Progenitor cell of endocrine pancreas (in vitro differentiated cells): ENCODE results near the gene NAV2. TPM values are rescaled to one million over a fixed set of nuclear protein-coding genes. Genes with fewer than 3 reads are reported as not detected.

Experiments
- DNase-seq: peaks from one replicate; pipeline ENCODE4 v3.0.0; 2021; ENCODE audit warnings: low spot score; ENCODE audit not compliant: unreplicated experiment
- H3K27ac Mint-ChIP-seq: 2 replicates; pipeline ENCODE4 v1.8.0; 2021; ENCODE audit warnings: mild to moderate bottlenecking, moderate library complexity, mixed read lengths
- H3K27me3 Mint-ChIP-seq: 2 replicates; pipeline ENCODE4 v1.8.0; 2021; ENCODE audit warnings: mixed read lengths
- H3K36me3 Mint-ChIP-seq: 2 replicates; pipeline ENCODE4 v1.8.0; 2022; ENCODE audit warnings: mixed read lengths; ENCODE audit not compliant: insufficient read depth
- H3K4me1 Mint-ChIP-seq: 2 replicates; pipeline ENCODE4 v1.8.0; 2021; ENCODE audit warnings: low read depth, mixed read lengths
- H3K4me3 Mint-ChIP-seq: 2 replicates; pipeline ENCODE4 v1.8.0; 2021; ENCODE audit warnings: low read depth, mild to moderate bottlenecking, moderate library complexity, mixed read lengths
- H3K9me3 Mint-ChIP-seq: 2 replicates; pipeline ENCODE4 v1.8.0; 2021; ENCODE audit warnings: low read depth, mixed read lengths
- CTCF ChIP-seq: fragments of 200-600 bp; sonication (generic); IDR thresholded peaks from one replicate; pipeline ENCODE4 v1.5.0; 2021; ENCODE audit warnings: antibody characterized with exemption, mild to moderate bottlenecking; ENCODE audit not compliant: unreplicated experiment
- total RNA-seq: library from RNA; stranded (reverse); gene quantifications from 2 replicates; pipeline ENCODE4 v1.2.1, GENCODE V29; 2021

NAV2 gene
- total RNA-seq, 1 donor from 2014 or later: 88.3 TPM

DNA sequence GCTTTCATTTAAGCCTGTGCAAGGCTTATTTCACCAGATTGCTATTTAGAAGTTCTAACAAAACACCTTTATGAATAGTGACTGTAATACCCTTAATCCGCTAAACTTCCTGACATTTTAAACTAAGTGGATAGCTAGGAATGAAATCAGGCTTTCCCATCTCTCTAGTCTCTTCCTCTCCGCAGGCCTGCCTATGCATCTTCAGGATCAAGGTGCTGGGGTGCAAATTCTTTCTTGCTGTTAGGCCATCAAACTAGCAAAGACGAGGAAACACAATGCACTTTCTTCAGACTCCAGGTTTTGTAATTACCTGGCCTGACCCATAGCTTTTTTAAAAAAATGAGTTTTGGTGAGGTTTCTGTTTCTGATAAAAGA, 298.2 kb downstream of the NAV2 start:
- Mint-ChIP-seq H3K9me3 (no peaks in the 10 kb centered on the region), H3K27ac (no peak overlapping the region), H3K36me3 (no peaks in the 10 kb centered on the region), H3K4me3 (no peak overlapping the region), H3K27me3 (no peaks in the 10 kb centered on the region), H3K4me1 (peaks cover 19% of the 10 kb centered on the region)
- TF ChIP-seq CTCF: no peak
- no peak for DNase-seq

DNA sequence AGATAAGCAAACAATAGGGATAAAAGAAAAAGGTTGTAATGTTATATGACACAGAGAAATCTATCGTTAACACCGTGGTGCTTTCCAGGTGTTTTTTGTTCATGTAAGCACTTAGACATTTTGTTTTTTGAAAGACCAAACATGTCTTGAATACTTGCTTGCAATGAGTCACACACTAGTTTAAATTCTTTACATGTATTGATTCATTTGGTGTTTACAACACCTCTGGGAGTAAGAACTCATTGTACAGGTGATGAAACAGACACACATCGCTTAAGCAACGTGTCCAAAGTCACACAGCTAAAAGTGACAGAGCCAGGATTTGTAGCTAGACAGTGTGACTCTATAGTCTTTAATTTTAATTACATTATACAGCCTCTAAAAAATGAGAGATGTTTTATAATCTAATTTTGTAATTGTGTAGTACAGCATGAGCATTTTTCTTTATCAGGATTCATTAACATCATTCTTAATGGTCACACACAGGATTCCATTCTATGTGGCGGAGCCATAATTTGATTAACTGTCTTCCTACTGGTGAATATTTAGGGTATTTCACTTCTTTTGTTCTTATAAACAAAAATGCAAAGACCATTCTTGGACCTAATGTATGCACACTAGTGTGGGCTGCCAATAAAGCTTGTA, 298.8 kb downstream of the NAV2 start:
- no peak for TF ChIP-seq CTCF
- no peaks in the 10 kb centered on the region for H3K27me3 Mint-ChIP-seq
- DNase-seq: no peak
- H3K4me3 Mint-ChIP-seq: no peak overlapping the region
- peaks cover 18% of the 10 kb centered on the region for H3K4me1 Mint-ChIP-seq
- H3K27ac Mint-ChIP-seq: no peak overlapping the region
- no peaks in the 10 kb centered on the region for H3K36me3 Mint-ChIP-seq
- H3K9me3 Mint-ChIP-seq: no peaks in the 10 kb centered on the region

DNA sequence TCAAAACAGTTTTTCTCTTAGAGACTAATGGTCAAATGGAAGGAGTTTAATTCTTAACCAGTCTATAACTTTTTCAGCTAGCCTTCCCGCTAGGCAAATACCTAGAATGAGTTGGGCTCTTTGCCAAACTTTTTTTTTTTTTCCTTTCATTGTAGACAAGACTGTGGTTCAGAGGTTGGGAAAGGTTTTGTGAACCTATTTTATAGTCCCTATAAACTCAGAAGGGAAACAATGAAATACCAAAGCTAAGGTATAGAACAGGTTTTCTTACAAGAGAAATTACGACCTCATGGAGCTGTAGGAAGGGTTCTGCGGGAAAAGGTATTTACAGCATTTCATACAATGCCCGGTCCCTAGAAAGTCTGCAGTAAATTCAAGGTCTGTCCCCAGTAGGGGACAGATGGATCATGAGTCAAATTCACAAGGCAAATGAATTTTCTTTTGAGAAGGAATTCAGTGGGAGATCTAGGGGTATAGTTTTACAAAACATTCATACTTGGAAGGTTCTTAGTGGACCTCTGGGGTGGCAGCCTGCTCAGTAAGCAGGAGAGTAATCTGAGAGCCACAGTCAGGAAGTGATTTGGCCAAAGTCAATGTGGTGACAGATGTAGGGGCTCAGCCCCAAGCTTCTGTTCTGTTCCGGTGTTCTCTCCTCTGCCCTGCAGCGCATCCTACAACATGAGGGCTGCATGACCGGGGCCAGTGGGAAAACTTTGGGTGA, 300.9 kb downstream of the NAV2 start:
- no peaks in the 10 kb centered on the region for H3K36me3 Mint-ChIP-seq
- no peaks in the 10 kb centered on the region for H3K9me3 Mint-ChIP-seq
- H3K4me1 Mint-ChIP-seq: peaks cover 28% of the 10 kb centered on the region
- TF ChIP-seq CTCF: no peak
- H3K27me3 Mint-ChIP-seq: no peaks in the 10 kb centered on the region
- no peak for DNase-seq
- peak overlapping the region; percentile 86 for H3K27ac Mint-ChIP-seq
- H3K4me3 Mint-ChIP-seq: no peak overlapping the region

GRCh38 chr11:20014067-20014402, 301.4 kb downstream of the NAV2 start:
- no peak overlapping the region for H3K4me3 Mint-ChIP-seq
- no peaks in the 10 kb centered on the region for H3K36me3 Mint-ChIP-seq
- no peaks in the 10 kb centered on the region for H3K9me3 Mint-ChIP-seq
- peak overlapping the region; percentile 86 for H3K27ac Mint-ChIP-seq
- H3K27me3 Mint-ChIP-seq: no peaks in the 10 kb centered on the region
- DNase-seq: no peak
- peaks cover 28% of the 10 kb centered on the region for H3K4me1 Mint-ChIP-seq
- TF ChIP-seq CTCF: no peak

DNA sequence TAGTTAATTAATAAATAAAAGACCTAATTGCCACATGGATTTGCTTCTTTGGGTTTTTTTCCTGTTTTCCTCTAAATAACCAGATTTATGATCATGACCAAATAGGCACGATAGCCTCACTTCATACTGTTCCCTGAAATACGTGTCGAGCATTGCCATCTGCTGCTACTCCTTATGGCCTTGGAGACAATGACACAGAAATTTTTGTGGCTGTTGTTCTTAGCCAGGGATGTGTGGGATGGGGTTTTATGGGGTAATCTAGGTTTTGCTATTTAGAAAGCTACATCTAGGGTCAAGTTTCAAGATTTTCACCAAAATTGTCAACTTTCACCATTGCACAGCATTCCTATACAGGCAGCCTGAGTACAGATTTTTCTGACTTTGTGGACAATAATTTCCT, 302.5 kb downstream of the NAV2 start:
- Mint-ChIP-seq H3K9me3 (no peaks in the 10 kb centered on the region), H3K27me3 (no peaks in the 10 kb centered on the region), H3K4me3 (no peak overlapping the region), H3K36me3 (no peaks in the 10 kb centered on the region), H3K4me1 (peaks cover 28% of the 10 kb centered on the region), H3K27ac (no peak overlapping the region)
- DNase-seq: no peak
- TF ChIP-seq CTCF: no peak
